Measurements from ENCODE around the gene DHCR24. TPM values are rescaled to one million over a fixed set of nuclear protein-coding genes. Genes with fewer than 3 reads are reported as not detected.

DHCR24 gene
- total RNA-seq, 1 donor = 151 TPM

DNA sequence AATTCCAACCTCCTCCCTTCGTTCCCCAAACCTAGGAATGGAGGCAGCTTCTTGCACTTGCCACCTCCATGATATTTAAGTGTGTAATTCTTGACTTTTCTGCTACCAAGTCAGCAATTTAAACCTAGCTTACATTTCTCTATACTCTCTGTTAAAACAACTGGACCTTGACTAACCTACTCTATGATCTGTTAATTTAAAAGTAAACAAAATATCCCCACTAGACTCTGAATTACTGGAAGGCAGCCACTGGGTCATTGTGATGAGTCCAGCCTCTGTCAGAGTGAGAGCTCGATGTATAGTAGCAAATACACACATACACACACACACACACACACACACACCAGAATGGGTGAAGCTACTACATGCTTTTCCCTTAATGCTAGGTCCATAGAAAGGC lies 40.0 kb upstream of the DHCR24 start:
- Histone ChIP-seq H2AFZ (ENCODE audit: low read length) (no peak overlapping the region), H3K4me3 (ENCODE audit: insufficient read depth, low read length) (no peak overlapping the region), H3K79me2 (ENCODE audit: insufficient read depth, low read length) (no peaks in the 10 kb centered on the region), H3K4me2 (ENCODE audit: insufficient read depth, low read length) (no peak overlapping the region), H3K9me3 (ENCODE audit: low read depth, low read length) (no peaks in the 10 kb centered on the region), H3K27ac (ENCODE audit: low read depth, low read length) (no peak overlapping the region), H3K27me3 (ENCODE audit: insufficient read depth, low read length) (no peaks in the 10 kb centered on the region), H3K36me3 (ENCODE audit: insufficient read depth, low read length) (no peaks in the 10 kb centered on the region), H3K4me1 (ENCODE audit: insufficient read depth, low read length) (peaks cover 15% of the 10 kb centered on the region), H4K20me1 (ENCODE audit: insufficient read depth, low read length) (no peaks in the 10 kb centered on the region)
- DNase-seq (ENCODE audit: insufficient read length, low spot score, missing footprints) = no peak
- TF ChIP-seq, protein P1, sequence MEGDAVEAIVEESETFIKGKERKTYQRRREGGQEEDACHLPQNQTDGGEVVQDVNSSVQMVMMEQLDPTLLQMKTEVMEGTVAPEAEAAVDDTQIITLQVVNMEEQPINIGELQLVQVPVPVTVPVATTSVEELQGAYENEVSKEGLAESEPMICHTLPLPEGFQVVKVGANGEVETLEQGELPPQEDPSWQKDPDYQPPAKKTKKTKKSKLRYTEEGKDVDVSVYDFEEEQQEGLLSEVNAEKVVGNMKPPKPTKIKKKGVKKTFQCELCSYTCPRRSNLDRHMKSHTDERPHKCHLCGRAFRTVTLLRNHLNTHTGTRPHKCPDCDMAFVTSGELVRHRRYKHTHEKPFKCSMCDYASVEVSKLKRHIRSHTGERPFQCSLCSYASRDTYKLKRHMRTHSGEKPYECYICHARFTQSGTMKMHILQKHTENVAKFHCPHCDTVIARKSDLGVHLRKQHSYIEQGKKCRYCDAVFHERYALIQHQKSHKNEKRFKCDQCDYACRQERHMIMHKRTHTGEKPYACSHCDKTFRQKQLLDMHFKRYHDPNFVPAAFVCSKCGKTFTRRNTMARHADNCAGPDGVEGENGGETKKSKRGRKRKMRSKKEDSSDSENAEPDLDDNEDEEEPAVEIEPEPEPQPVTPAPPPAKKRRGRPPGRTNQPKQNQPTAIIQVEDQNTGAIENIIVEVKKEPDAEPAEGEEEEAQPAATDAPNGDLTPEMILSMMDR (IDR thresholded peaks at IDR 0.05; ENCODE audit: extremely low read depth, low read depth, low read length) = no peak

DNA sequence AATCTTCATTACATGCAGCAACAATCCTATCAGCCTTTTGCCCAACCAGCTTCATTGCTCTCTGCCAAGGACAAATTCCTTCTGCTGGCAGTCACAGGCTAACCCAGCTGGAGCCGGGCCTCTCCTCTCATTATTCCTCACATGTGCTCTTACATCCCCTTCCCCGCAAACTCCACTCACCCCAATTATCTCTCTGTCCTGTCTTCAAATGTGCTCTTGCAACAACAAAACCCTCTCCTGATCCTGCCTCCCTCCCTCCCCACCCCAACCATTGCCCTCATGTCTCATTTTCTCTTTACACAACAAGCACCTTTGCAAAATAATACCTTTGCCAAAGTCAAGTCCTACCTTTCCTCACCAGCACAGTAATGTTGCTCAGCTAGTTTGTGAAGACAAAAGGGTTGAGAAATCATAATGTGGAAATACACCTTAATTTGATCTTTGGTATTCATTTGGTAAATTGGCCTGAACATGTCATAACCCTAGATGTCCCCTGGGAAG lies 36.0 kb upstream of the DHCR24 start:
- peaks cover 4% of the 10 kb centered on the region for H3K27me3 ChIP-seq (ENCODE audit: insufficient read depth, low read length)
- TF ChIP-seq, protein P1 (IDR thresholded peaks at IDR 0.05; ENCODE audit: extremely low read depth, low read depth, low read length) = no peak

DNA sequence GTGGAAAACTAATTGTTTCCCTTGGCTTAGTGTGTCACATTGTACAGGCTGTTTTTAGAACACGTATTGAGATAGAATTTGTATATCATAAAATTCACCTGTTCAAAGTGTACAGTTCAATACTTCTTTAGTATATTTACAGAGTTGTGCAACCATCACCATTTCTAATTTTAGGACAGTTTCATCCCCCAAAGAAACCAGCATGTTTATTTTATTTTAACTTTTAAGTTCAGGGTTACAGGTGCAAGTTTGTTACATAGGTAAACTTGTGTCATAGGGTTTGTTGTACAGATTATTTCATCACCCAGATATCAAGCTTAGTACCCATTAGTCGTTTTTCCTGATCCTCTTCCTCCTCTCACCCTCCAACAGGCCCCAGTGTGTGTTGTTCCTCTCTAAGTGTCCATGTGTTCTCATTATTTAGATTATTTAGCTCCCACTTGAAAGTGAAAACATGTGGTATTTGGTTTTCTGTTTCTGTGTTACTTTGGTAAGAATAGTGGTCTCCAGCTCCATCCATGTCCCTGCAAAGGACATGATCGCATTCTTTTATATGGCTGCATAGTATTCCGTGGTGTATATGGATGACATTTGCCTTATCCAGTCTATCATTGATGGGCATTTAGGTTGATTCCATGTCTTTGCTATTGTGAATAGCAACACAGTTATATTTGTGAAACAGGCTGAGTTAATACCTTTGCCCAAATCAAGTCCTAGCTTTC lies 35.2 kb upstream of the DHCR24 start:
- Histone ChIP-seq H3K4me3 (ENCODE audit: insufficient read depth, low read length) (no peak overlapping the region), H3K36me3 (ENCODE audit: insufficient read depth, low read length) (no peaks in the 10 kb centered on the region), H4K20me1 (ENCODE audit: insufficient read depth, low read length) (no peaks in the 10 kb centered on the region), H2AFZ (ENCODE audit: low read length) (peak overlapping the region; percentile 6), H3K4me2 (ENCODE audit: insufficient read depth, low read length) (no peak overlapping the region), H3K27me3 (ENCODE audit: insufficient read depth, low read length) (peaks cover 6% of the 10 kb centered on the region), H3K9me3 (ENCODE audit: low read depth, low read length) (no peaks in the 10 kb centered on the region), H3K4me1 (ENCODE audit: insufficient read depth, low read length) (peaks cover 10% of the 10 kb centered on the region), H3K79me2 (ENCODE audit: insufficient read depth, low read length) (no peaks in the 10 kb centered on the region), H3K27ac (ENCODE audit: low read depth, low read length) (no peak overlapping the region)
- no peak for DNase-seq (ENCODE audit: insufficient read length, low spot score, missing footprints)
- TF ChIP-seq, protein P1 (IDR thresholded peaks at IDR 0.05; ENCODE audit: extremely low read depth, low read depth, low read length) = no peak

More for the DNA sequence above, 36.0 kb upstream of the DHCR24 start:
- Histone ChIP-seq H3K79me2 (ENCODE audit: insufficient read depth, low read length) (no peaks in the 10 kb centered on the region), H2AFZ (ENCODE audit: low read length) (peak overlapping the region; percentile 6), H3K27ac (ENCODE audit: low read depth, low read length) (no peak overlapping the region), H3K9me3 (ENCODE audit: low read depth, low read length) (no peaks in the 10 kb centered on the region), H3K4me3 (ENCODE audit: insufficient read depth, low read length) (no peak overlapping the region), H3K4me1 (ENCODE audit: insufficient read depth, low read length) (peaks cover 15% of the 10 kb centered on the region), H4K20me1 (ENCODE audit: insufficient read depth, low read length) (no peaks in the 10 kb centered on the region), H3K36me3 (ENCODE audit: insufficient read depth, low read length) (no peaks in the 10 kb centered on the region), H3K4me2 (ENCODE audit: insufficient read depth, low read length) (no peak overlapping the region)
- peak; percentile 19 for DNase-seq (ENCODE audit: insufficient read length, low spot score, missing footprints)
